ENCODE measurements around the gene FABP2. TPM values are rescaled to one million over a fixed set of nuclear protein-coding genes. Genes with fewer than 3 reads are reported as not detected.

Gene FABP2
- polyA plus RNA-seq, 1 donor (not counting 4 experiments of a cell fraction or from before 2014, with no cell fraction given) = not detected

DNA sequence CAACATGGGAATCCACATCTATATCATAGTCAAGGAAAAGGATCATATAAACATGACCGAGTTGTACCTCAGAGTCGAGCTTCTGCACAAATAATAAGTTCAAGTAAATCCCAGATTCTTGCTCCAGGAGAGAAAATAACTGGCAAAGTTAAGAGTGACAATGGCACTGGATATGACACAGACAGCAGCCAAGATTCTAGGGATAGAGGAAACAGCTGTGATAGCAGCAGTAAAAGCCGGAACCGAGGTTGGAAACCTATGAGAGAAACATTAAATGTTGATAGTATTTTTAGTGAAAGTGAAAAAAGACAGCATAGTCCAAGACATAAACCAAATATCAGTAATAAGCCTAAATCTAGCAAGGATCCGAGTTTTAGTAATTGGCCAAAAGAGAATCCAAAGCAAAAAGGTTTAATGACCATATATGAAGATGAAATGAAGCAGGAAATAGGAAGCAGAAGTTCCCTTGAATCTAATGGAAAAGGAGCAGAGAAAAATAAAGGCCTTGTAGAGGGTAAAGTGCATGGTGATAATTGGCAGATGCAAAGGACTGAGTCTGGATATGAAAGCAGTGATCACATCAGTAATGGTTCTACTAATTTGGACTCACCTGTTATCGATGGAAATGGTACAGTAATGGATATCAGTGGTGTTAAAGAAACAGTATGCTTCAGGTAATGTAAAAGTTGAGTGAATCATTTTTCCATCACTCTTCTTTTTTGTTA, 50.4 kb downstream of the FABP2 start:
- peaks cover 3 to 9% of the 10 kb centered on the region in 2 experiments for H3K36me3 ChIP-seq (ENCODE audit: control insufficient read depth in 2 of 2, extremely low read depth in 1 of 2, insufficient read depth in 2 of 2, low read length in 2 of 2)
- DNase-seq (ENCODE audit: low read depth, low spot score) (no peak), FAIRE-seq (no peak)
- no peaks in the 10 kb centered on the region for H3K79me2 ChIP-seq (ENCODE audit: control insufficient read depth, insufficient read depth, low read length)
- no peaks in the 10 kb centered on the region for H3K27me3 ChIP-seq (ENCODE audit: control insufficient read depth, extremely low read depth, insufficient read depth, low read length)
- dilution Hi-C loops (cut with MboI; ENCODE audit: extremely low pct_ligation_motif_present, low sequenced_read_pairs) = no loop called here
- no peaks in the 10 kb centered on the region for H4K20me1 ChIP-seq (ENCODE audit: control insufficient read depth, extremely low read depth, insufficient read depth, low read length)
- H2AFZ ChIP-seq (ENCODE audit: control insufficient read depth, low read length) = no peak overlapping the region
- H3K4me2 ChIP-seq (ENCODE audit: control insufficient read depth, extremely low read depth, insufficient read depth, low read depth, low read length) = no peak overlapping the region
- no peaks in the 10 kb centered on the region for H3K4me1 ChIP-seq (ENCODE audit: control insufficient read depth, extremely low read depth, insufficient read depth, low read length)
- H3K27ac ChIP-seq (ENCODE audit: control insufficient read depth, insufficient read depth, low read length) = no peak overlapping the region
- TF ChIP-seq CTCF (optimal IDR thresholded peaks at IDR 0.05 in 1 of 3, IDR thresholded peaks at IDR 0.05 in 1 of 3, conservative IDR thresholded peaks at IDR 0.05 in 1 of 3; ENCODE audit: extremely low read depth in 1 of 3, insufficient read depth in 2 of 3, low read length in 3 of 3) (no peak), EZH2 (IDR thresholded peaks at IDR 0.05; ENCODE audit: low read length) (no peak)
- H3K9me3 ChIP-seq (ENCODE audit: control insufficient read depth, low read depth, low read length) = no peaks in the 10 kb centered on the region
- H3K9me1 ChIP-seq (ENCODE audit: control insufficient read depth, extremely low read depth, insufficient read depth, low read length) = no peaks in the 10 kb centered on the region
- H3K9ac ChIP-seq (ENCODE audit: control insufficient read depth, extremely low read depth, insufficient read depth, low read length) = no peak overlapping the region
- H3K4me3 ChIP-seq (ENCODE audit: control insufficient read depth in 2 of 3, extremely low read depth in 1 of 3, insufficient read depth in 2 of 3, low read depth in 1 of 3, low read length in 3 of 3) = no peak overlapping the region

DNA sequence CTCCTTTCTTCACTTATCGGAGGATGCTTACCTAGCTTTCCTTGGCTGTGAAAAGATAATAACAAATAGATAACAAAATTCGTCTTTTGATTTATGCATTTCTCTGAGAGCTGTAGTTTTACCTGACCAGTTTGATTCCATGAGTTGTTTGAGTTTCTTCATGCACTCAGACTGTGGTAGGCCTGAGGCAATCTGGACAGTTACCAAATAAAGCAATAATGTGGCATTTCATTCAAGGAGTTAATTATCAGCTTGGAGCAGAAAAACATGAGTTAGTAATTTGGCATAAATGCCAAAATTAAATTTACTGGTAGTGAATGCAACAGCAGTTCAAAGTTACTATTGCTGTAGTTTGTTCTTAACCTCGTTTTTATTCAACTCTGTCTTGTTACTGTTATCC, 53.5 kb downstream of the FABP2 start:
- dilution Hi-C loops (cut with MboI; ENCODE audit: extremely low pct_ligation_motif_present, low sequenced_read_pairs) = no loop called here
- no peak overlapping the region for H3K4me2 ChIP-seq (ENCODE audit: control insufficient read depth, extremely low read depth, insufficient read depth, low read depth, low read length)
- DNase-seq (ENCODE audit: low read depth, low spot score) (no peak), FAIRE-seq (peak; percentile 57)
- no peak overlapping the region for H3K9ac ChIP-seq (ENCODE audit: control insufficient read depth, extremely low read depth, insufficient read depth, low read length)
- H4K20me1 ChIP-seq (ENCODE audit: control insufficient read depth, extremely low read depth, insufficient read depth, low read length) = no peaks in the 10 kb centered on the region
- TF ChIP-seq EZH2 (IDR thresholded peaks at IDR 0.05; ENCODE audit: low read length) = no peak
- no peak for TF ChIP-seq CTCF (optimal IDR thresholded peaks at IDR 0.05 in 1 of 3, IDR thresholded peaks at IDR 0.05 in 1 of 3, conservative IDR thresholded peaks at IDR 0.05 in 1 of 3; ENCODE audit: extremely low read depth in 1 of 3, insufficient read depth in 2 of 3, low read length in 3 of 3)
- H3K36me3 ChIP-seq (ENCODE audit: control insufficient read depth in 2 of 2, extremely low read depth in 1 of 2, insufficient read depth in 2 of 2, low read length in 2 of 2) = peaks cover 11 to 12% of the 10 kb centered on the region in 2 experiments
- no peaks in the 10 kb centered on the region for H3K27me3 ChIP-seq (ENCODE audit: control insufficient read depth, extremely low read depth, insufficient read depth, low read length)
- no peak overlapping the region for H3K4me3 ChIP-seq (ENCODE audit: control insufficient read depth in 2 of 3, extremely low read depth in 1 of 3, insufficient read depth in 2 of 3, low read depth in 1 of 3, low read length in 3 of 3)
- no peaks in the 10 kb centered on the region for H3K4me1 ChIP-seq (ENCODE audit: control insufficient read depth, extremely low read depth, insufficient read depth, low read length)
- no peak overlapping the region for H3K27ac ChIP-seq (ENCODE audit: control insufficient read depth, insufficient read depth, low read length)
- no peaks in the 10 kb centered on the region for H3K9me3 ChIP-seq (ENCODE audit: control insufficient read depth, low read depth, low read length)
- H3K9me1 ChIP-seq (ENCODE audit: control insufficient read depth, extremely low read depth, insufficient read depth, low read length) = no peaks in the 10 kb centered on the region
- H3K79me2 ChIP-seq (ENCODE audit: control insufficient read depth, insufficient read depth, low read length) = no peaks in the 10 kb centered on the region
- no peak overlapping the region for H2AFZ ChIP-seq (ENCODE audit: control insufficient read depth, low read length)

Small RNAs within 50 kb of the gene (small RNA-seq; reads per million reads assigned to genes)
- gene RNU4-33P (ENCODE audit: insufficient read length in 3 of 3, low read depth in 3 of 3, low replicate concordance in 1 of 3) = 0 reads per million in 3 experiments

Other genes starting within 250 kb of the FABP2 start
- not detected in 3 replicates for gene MYOZ2, start 186.3 kb downstream of the FABP2 start, polyA plus RNA-seq
- gene USP53, start 109.4 kb downstream of the FABP2 start, polyA plus RNA-seq = 16.7 to 29.0 TPM (median 22.2 TPM) in 3 replicates

Measured in keratinocyte (primary cell).